GM18526 (cell line): ENCODE measurements around the gene PTPRN2.

Experiments used
- POLR2A ChIP-seq: IDR thresholded peaks from 3 replicates; pipeline ENCODE4 v1.6.1; 2011; ENCODE audit not compliant: insufficient read length; ENCODE audit errors: extremely low read depth

PTPRN2 gene

DNA sequence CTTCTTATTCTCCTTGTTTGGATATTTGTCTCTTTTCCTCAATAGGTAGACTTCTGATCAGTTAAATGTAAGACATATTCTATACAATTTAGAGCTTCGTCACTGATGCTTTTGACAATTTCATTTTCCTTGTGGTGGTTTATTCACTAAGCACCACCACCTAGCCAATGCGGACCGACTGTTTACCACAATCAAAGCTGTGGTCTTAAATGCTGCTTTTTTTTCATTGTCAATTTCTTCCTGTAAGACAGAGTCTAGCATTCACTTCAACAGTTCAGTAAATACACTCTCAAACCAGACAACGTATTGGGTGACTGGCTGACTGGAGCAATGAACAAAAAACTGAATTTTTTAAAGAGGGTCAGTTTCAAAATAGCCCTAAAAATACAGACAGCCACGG, 1011.8 kb downstream of the PTPRN2 start:
- TF ChIP-seq POLR2A, result no peak

DNA sequence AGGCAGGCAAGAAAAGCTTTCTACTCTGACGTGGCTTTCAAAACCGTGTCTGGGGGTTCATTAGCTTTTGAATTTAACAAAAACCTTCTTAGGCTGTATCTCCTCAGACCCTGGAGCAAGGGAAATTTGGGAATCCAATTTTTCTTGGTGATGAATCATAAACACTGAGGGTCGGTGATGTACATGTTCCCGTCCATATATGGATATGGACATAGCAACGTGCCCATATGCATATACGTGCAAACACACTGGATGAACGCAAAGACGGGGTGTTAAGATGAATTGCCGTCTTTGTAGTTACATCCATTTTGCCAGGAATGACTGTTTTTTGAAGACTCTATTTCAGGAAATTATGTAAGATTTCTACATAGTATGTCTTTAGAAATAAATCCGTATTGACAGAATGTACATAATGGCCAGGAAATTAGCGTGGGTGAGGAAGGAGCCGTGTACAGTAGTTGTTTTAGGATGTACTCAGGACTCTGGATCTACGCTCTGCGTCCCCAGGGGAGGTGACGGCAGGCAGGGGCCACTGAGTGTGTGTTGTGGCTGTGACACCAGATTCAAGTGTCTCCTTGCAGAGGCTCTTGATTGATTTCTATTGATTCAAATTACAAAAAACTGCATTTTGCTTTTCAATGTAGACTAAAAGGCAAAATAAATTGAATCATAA, 1012.6 kb downstream of the PTPRN2 start:
- no peak for TF ChIP-seq POLR2A

DNA sequence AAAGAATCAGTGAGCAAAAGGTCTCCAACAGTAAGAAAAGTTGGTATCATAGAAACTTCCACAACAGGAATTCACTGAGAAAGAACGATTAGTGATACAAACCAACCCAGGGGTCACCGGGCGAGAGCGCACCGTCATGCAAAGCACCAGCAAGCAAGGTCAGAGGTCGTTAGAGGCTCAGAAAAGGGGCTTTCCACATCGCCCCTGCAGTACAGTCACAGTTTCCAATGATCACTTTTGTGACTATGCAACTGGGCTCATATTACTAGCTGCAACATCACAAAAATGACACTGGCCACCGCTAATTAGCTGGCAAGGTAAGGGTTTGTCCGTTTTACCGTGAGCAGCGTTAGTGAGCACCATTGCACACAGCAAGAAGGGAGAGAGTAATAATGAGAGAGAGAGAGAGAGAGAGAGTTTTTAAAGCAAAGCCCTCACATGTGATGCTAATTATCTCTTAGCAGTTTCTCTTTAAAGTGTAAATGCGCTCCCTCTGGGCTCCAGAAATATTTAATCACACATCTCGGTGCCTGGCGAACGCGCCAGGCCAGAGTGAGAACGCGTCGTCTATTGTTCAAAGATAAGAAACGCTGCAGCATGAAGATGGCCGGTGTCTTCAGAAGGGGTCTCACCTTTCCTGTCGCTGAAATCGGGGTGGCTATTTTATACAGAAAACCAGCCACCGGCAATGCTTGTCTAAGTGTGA, 1013.4 kb downstream of the PTPRN2 start:
- TF ChIP-seq POLR2A, result no peak

DNA sequence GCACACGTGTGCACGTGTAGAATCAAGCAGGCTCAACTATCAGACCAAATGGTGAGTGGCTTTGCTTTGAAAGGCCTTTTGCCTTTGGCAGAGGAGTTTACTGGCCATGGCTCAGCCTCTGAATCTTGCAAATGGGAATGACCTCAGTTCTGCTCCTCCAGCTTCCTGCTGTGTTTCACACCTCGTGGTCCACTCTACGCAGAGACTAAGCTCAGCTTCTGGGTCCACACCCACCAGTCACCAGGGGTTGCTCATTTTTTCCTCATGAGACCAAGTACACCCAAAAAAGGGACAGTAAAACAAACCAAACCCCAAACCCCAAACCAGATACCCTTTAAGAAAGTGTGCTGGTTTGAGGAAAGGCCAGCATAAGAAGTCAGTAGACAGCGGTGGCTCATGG, 1014.4 kb downstream of the PTPRN2 start:
- no peak for TF ChIP-seq POLR2A

DNA sequence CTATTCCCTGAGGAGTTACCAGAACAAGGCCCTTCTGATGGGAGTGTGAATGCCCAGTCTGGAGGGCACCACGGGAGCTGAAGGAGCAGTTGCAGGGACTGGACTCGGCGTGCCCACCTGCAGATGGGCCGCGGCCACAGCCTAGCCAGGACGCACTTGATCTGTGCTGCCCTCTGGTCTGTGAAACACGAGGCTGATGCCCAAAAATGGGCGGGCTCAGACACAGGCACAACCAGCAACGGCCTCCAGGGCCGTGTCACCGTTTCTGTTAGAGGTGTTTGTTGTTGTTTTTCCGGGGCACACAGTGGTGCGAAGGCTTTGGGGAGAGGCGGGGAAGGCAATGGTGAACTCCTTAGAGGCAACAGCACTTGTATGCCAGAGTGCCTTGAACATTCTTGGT, 1015.0 kb downstream of the PTPRN2 start:
- no peak for TF ChIP-seq POLR2A

DNA sequence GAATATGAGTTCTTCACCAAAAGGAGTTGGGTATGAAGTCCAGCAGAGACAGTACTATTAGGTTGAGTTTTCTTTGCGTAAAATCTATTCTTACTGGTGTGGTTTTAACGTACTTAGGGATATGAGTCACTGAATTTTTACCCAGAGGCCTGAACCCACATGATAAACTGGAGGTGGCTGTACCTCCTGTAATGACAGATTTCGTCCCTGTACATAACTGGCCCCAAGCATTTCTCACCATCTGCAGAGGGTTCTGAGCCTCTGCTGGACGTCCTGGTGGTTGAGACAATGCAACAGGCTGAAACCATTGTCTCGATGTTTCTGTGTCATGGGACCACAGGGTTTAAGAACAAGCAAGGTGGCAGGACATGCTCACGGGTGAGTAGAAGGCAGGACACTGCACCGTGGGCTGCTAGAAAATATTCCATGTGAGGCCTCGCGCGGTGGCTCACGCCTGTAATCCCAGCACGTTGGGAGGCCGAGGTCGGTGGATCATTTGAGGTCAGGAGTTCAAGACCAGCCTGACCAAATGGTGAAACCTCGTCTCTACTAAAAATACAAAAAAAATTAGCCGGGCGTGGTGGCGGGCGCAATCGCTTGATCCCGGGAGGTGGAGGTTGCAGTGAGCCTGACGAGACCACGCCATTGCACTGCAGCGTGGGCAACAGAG, 1017.0 kb downstream of the PTPRN2 start:
- TF ChIP-seq POLR2A, result no peak

DNA sequence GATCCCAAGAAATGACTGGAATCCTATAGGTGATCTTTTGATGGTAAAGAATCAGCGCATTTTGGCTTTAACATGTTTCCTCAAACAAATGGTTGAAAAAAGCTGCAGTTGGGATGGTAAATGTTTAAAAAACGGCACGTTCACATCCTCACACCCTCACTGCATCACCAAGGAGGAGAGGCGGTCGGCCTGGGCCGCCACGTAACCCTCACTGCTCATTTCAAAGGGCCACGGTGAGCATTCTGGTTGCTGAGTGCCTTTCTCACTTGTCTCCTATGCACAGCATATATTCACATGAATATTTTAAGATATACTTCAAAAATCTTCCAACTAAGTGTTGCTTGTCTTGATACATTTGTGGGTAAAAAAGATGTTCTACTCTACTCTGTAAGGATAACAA, 1017.7 kb downstream of the PTPRN2 start:
- TF ChIP-seq POLR2A, result no peak

DNA sequence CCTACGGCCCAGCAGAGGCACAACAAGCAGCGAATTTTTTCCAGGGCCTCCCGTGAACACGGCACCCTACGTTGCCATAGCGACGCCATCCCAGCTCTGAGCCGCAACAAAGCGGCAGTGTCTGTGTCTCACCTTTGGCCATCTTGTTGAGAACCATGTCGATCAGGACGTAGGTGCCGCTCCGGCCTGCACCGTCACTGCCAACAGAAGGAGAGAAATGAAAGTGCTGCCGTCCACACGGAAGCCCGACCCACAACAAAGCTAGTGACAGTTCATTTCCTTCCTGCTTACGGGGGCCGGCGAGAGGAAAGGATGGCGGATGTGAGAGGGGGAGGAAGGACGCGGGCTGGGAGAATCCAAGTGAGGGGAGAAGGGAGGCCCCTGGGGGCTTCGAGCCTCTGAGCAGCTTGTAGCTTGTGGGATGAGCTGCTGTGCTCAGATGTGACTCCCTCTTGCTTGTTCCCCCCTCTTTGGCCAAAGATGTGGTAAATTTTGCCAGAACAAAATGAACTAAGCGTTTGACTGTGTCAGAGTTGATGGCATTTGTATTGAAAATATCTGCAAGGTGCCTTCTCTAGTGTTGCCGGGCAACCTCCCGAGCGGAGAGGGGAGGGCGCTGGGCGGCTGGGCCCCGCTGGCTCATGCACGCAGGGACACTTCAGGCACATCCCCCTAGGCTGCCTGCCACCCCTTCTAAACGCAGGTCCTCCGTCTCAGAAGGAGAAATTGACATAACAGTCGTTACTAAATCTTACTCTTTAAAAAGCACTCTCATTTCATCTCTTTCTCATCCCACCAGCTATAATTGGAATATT, 1018.6 kb downstream of the PTPRN2 start:
- no peak for TF ChIP-seq POLR2A

DNA sequence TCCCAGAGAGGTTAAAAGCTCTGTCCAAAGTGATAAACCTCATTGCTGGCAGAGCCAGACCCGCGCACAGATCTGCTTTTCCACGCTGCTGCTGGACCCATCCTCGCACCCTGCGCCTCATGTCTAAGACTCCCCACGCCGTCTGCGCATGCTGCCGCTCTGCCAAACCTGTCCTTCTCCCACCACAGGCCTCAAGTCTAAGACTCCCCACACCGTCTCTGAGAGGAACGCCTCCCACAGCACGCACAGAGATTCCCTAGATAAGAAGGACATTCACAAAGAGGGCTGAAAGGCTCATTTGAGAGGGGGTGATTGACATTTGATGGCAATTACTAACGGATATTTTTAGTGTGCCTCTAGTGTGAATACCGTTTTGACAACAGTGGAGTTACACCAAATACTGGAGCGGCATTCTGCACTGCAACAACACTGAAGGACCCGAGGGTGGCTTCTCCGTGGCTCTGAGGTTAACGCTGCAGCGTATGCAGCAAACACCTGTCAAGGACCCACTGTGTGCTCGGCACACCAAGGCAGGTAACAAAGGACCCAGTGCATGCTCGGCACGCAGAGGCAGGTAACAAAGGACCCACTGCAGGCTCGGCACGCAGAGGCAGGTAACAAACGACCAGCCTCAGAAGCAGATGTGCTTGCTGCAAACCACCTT, 1019.4 kb downstream of the PTPRN2 start:
- TF ChIP-seq POLR2A, result no peak

DNA sequence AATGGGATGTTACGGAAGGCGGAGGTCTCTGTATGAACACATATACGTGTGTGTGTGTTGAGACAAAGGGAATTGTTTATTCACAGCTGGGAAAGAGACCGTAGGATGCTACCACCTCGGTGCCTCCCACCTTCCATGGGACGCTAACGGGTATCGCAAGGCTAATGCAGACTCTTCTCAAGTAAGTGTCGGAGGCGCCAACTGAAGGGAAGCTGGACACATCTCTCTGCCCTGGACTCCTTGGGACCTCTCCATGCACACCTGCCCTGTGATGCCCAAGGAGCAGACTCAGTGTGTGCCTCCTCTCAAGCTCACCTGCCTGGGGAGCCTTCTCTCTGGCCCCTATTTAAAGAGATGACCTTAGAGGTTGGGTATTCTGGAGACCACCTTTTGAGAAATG, 1020.0 kb downstream of the PTPRN2 start:
- TF ChIP-seq POLR2A, result no peak

DNA sequence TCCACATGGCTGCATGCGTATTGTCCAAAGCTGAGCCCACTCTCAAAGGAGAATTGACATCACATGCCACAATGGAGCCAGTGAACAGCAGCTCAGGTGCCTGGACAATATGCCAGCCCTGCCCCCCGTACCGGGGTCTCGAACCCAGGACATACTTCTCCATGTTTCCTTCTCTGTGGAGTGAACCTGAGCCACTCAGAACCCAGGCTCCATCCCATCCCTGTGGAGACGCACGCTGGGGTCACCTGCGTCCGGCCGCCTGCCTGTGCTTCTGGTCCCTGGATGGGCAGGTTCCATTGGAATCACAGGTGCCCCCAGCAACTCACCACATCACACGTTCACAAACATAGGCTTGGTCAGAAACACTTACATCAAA, 1021.0 kb downstream of the PTPRN2 start:
- no peak for TF ChIP-seq POLR2A

DNA sequence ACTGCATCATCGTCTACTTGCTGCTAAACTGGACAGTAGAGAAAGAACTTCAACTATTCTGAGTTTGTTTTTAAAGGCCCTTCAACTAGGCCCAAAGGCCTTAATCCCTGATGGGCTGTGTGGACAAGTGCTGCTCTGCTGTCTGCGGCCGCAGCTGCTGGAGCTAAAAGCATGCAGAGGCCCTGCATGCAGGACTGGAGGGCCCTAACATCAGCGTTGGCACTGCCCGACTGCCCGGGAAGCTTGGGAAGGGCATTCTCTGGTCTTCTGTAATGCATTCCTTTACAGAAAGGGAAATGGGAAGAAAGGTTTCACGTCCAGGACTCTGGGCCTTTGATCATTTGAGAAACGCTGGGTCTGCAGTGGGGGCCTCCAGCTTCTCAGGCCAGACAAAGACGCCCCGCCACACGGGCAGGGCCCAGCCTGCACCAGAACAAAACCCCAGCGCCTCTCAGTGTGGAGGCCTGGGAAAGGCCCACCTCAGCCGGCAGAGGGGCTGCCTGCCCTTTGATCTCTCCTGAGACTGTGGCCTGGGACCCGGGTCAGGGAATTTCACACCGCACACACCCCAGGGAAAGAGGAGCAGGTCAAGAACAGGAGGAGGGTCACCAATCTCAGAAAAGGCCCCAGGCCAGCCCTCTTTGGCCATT, 1021.5 kb downstream of the PTPRN2 start:
- TF ChIP-seq POLR2A, result no peak

DNA sequence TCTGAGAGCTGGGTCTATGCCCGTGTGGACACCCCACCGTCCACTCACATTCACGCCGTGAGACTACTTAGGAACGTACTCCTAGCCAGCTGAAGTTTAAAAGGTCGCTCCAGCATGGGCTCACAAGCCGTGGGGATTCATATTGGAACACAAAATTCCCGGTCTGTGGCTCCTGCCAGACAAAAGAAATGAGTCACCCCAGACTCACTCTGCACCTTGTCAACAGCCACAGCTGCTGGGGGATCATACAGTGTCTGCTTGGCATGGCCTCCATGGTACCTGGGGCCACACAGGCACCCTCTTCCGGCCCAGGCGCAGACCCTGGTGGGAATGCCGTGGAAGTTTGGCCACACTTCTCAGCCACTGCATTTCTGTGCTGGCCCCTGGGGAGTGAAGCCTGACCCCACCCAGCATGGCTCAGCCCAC, 1022.4 kb downstream of the PTPRN2 start:
- no peak for TF ChIP-seq POLR2A

DNA sequence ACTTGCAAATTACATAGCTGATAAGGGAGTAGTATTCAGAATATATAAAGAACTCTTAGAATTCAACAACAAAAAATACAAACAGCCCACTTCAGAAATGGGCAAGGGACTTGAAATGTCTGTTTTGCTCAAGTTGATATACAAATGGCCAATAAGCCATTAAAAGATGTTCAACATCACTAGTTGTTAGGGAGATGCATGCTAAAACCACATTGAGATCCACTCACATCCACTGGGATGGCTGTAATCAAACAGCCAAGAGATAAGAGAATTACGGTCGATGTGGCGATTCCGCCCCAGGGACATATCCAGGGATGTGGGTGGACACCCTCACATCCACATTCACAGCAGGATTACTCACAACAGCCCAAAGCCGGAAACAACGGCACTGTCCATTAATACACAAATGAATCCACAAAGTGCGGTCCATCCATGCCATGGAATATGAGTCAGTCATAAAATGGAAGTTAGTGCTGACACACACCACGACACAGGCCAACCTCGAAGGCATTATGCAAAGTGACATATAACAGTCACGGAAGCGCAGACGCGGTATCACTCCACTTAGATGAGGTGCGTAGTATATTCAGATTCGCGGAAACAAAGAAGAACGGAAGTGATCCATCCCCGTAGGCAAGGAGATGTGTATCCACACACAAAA, 1023.0 kb downstream of the PTPRN2 start:
- TF ChIP-seq POLR2A, result no peak
